Measurements from ENCODE around the gene ABCC8. TPM values are rescaled to one million over a fixed set of nuclear protein-coding genes. Genes with fewer than 3 reads are reported as not detected.

Gene ABCC8
- total RNA-seq, 3 donors from 2014 or later = 3.8 to 10.8 (median 10.5) TPM

DNA sequence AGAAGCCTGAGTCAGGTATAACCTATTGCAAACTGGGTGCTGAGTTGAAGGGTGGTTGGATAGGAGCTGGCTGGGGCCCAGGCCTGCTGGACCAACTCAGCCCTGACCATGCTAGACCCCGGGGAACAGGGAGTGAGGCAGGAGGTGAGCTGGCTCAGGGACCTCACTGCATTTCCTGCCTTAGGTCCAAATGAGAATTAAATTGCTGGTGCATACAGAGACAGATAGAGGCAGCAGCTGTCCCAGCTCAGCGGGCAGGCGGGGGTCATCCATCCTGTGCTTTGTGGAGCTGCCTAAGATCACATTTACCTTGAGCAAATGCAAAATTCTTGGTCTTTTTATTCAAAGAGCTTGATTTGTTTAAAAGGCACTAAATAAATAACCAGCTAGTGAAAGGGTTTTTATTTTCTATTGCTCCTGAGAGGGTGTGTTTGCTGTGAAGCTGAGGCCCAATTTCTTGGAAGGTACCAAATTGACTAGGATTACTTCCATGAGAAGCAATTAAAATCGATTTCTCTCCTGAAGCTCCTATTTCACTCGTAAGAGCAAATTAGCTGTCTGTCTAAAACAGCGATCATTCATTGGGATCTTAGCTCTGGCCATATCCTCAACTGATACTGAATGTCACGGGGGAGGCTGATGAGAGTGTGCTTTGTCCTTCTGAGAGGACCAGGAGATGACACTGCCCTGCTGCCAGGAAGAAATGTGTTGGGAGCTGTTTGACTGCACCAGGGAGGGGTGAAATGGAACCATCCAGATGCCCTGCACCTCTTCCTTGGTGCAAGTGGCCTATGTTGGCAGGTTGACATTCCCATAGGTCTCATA is 42.6 kb upstream of the ABCC8 start:
- H3K27me3 ChIP-seq = peaks cover 0 to 3% of the 10 kb centered on the region in 2 donors
- H3K36me3 ChIP-seq = no peaks in the 10 kb centered on the region
- H3K4me1 ChIP-seq = no peaks in the 10 kb centered on the region
- no peak for DNase-seq (ENCODE audit: low spot score in 2 of 2)
- H3K27ac ChIP-seq = no peak overlapping the region
- H3K9me3 ChIP-seq = no peaks in the 10 kb centered on the region
- intact Hi-C loops (cut with DNase I; ENCODE audit: low total_unique reads) = no loop called here
- H3K4me3 ChIP-seq = no peak overlapping the region
- TF ChIP-seq, protein P1, sequence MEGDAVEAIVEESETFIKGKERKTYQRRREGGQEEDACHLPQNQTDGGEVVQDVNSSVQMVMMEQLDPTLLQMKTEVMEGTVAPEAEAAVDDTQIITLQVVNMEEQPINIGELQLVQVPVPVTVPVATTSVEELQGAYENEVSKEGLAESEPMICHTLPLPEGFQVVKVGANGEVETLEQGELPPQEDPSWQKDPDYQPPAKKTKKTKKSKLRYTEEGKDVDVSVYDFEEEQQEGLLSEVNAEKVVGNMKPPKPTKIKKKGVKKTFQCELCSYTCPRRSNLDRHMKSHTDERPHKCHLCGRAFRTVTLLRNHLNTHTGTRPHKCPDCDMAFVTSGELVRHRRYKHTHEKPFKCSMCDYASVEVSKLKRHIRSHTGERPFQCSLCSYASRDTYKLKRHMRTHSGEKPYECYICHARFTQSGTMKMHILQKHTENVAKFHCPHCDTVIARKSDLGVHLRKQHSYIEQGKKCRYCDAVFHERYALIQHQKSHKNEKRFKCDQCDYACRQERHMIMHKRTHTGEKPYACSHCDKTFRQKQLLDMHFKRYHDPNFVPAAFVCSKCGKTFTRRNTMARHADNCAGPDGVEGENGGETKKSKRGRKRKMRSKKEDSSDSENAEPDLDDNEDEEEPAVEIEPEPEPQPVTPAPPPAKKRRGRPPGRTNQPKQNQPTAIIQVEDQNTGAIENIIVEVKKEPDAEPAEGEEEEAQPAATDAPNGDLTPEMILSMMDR (IDR thresholded peaks at IDR 0.05) = no peak
- TF ChIP-seq POLR2A (IDR thresholded peaks at IDR 0.05) (no peak), POLR2AphosphoS5 (IDR thresholded peaks at IDR 0.05) (no peak)

DNA sequence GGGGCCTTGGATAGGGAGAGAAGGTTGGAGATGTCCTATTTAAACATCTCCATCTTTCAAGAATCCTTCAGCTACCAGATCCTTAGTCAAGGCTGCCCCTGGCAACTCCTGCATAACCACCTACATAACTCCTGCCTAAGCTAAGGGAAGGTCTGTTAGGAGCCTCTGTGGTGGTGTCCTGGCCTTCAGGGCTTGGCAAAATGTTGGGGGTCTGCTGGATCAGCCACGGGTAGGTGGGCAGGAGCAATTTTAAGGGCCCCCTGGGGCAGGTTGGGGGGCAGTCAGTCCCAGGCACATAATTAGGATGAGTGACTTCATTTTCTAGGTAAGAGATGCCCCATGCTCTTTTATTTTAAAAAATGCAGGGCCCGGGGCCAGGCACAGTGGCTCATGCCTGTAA is 41.7 kb upstream of the ABCC8 start:
- Histone ChIP-seq H3K27me3 (peaks cover 0 to 3% of the 10 kb centered on the region in 2 donors), H3K4me3 (no peak overlapping the region), H3K9me3 (no peaks in the 10 kb centered on the region), H3K36me3 (no peaks in the 10 kb centered on the region), H3K27ac (no peak overlapping the region), H3K4me1 (no peaks in the 10 kb centered on the region)
- intact Hi-C loops (cut with DNase I; ENCODE audit: low total_unique reads) = no loop called here
- no peak for TF ChIP-seq POLR2AphosphoS5 (IDR thresholded peaks at IDR 0.05)
- TF ChIP-seq POLR2A (IDR thresholded peaks at IDR 0.05) = no peak
- TF ChIP-seq, protein P1 (IDR thresholded peaks at IDR 0.05) = no peak
- no peak for DNase-seq (ENCODE audit: low spot score in 2 of 2)

DNA sequence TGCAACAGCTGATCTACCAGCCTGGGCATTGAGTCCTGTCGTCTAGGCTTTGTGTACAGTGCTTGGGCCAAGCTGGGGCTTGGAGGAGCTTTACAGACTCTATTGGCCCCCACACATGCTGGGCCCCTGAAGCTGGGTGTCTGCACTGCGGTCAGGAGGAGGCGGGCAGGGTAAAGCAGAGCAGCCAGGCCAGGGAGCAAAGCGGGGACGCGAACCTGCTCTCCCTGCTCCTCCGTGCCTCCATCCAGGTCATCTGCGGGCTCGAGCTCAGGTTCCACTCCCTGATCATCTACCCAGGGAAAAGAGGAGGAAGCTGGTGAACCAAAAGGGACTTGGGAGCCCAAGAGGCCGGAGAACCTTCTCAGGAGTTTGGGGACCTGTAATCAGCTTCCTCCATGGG is 40.5 kb upstream of the ABCC8 start:
- H3K9me3 ChIP-seq = no peaks in the 10 kb centered on the region

GRCh38 chr11:17516551-17517150 is 40.0 kb upstream of the ABCC8 start:
- no peak for DNase-seq (ENCODE audit: low spot score in 2 of 2)
- intact Hi-C loops (cut with DNase I; ENCODE audit: low total_unique reads) = no loop called here

More for the DNA sequence above, 40.5 kb upstream of the ABCC8 start:
- no peak overlapping the region for H3K27ac ChIP-seq
- no peaks in the 10 kb centered on the region for H3K36me3 ChIP-seq
- no peaks in the 10 kb centered on the region for H3K4me1 ChIP-seq
- H3K4me3 ChIP-seq = no peak overlapping the region
- TF ChIP-seq POLR2A (IDR thresholded peaks at IDR 0.05) = no peak
- no peak for TF ChIP-seq POLR2AphosphoS5 (IDR thresholded peaks at IDR 0.05)
- TF ChIP-seq, protein P1 (IDR thresholded peaks at IDR 0.05) = no peak
- intact Hi-C loops (cut with DNase I; ENCODE audit: low total_unique reads) = no loop called here
- no peak for DNase-seq (ENCODE audit: low spot score in 2 of 2)
- H3K27me3 ChIP-seq = peaks cover 0 to 3% of the 10 kb centered on the region in 2 donors

More at GRCh38 chr11:17516551-17517150, 40.0 kb upstream of the ABCC8 start:
- no peak overlapping the region for H3K4me3 ChIP-seq
- peaks cover 0 to 3% of the 10 kb centered on the region in 2 donors for H3K27me3 ChIP-seq
- TF ChIP-seq POLR2AphosphoS5 (IDR thresholded peaks at IDR 0.05) = no peak
- TF ChIP-seq POLR2A (IDR thresholded peaks at IDR 0.05) = no peak
- TF ChIP-seq, protein P1 (IDR thresholded peaks at IDR 0.05) = no peak
- no peaks in the 10 kb centered on the region for H3K9me3 ChIP-seq
- H3K36me3 ChIP-seq = no peaks in the 10 kb centered on the region
- no peaks in the 10 kb centered on the region for H3K4me1 ChIP-seq
- H3K27ac ChIP-seq = no peak overlapping the region
